K562 (cell line): ENCODE measurements around the gene CACYBP. TPM values are rescaled to one million over a fixed set of nuclear protein-coding genes. Genes with fewer than 3 reads are reported as not detected.
A peak's percentile ranks its signal among the peaks of the same experiment; 100 is the strongest.

ENCODE experiments used
- ARID4B ChIP-seq: sonication (generic); formaldehyde crosslinking; IDR thresholded peaks from 2 replicates; pipeline ENCODE4 v1.8.0; 2022; ENCODE audit warnings: mild to moderate bottlenecking, missing genetic modification reagents
- CBFA2T3 ChIP-seq: fragments of 450-650 bp; IDR thresholded peaks from 2 replicates; pipeline ENCODE4 v1.6.1; 2017
- CCAR2 ChIP-seq: fragments of 200-400 bp; formaldehyde crosslinking; IDR thresholded peaks from 2 replicates; pipeline ENCODE4 v1.6.1; 2017; ENCODE audit warnings: mild to moderate bottlenecking, low read depth, low read length
- CEBPB ChIP-seq: fragments of 450-650 bp; IDR thresholded peaks from 2 replicates; pipeline ENCODE4 v1.6.1; 2016; ENCODE audit warnings: missing genetic modification characterization, missing compliant biosample characterization
- CTBP1 ChIP-seq: fragments of 450-650 bp; IDR thresholded peaks from 2 replicates; pipeline ENCODE4 v1.6.1; 2016; ENCODE audit warnings: borderline replicate concordance
- DMBX1 ChIP-seq: fragments of 250-450 bp; sonication (Bioruptor Pico); IDR thresholded peaks from 2 replicates; pipeline ENCODE4 v1.8.0; 2022; ENCODE audit warnings: inconsistent platforms, mild to moderate bottlenecking, moderate library complexity, borderline replicate concordance
- FIP1L1 ChIP-seq: fragments of 200-400 bp; formaldehyde crosslinking; IDR thresholded peaks from 2 replicates; pipeline ENCODE4 v1.6.1; 2018; ENCODE audit warnings: mild to moderate bottlenecking, low read depth, low read length; ENCODE audit not compliant: poor library complexity, severe bottlenecking
- MYNN ChIP-seq, 2 experiments: sonication (generic); formaldehyde crosslinking in 1 of 2; IDR thresholded peaks; 2 replicates each; pipeline versions ENCODE4 v1.5.0 to v1.6.1; 2016 to 2020; ENCODE audit warnings: antibody characterized with exemption in 1 of 2, missing genetic modification reagents in 1 of 2
- POLR3A ChIP-seq: IDR thresholded peaks from 2 replicates; pipeline ENCODE4 v1.6.1; 2011; ENCODE audit warnings: borderline replicate concordance, mild to moderate bottlenecking, moderate library complexity; ENCODE audit not compliant: insufficient read length, insufficient read depth; ENCODE audit errors: extremely low read depth
- RBBP5 ChIP-seq: fragments of 200-600 bp; sonication (generic); IDR thresholded peaks from 2 replicates; pipeline ENCODE4 v1.6.1; 2012; ENCODE audit warnings: borderline replicate concordance, mild to moderate bottlenecking, low read length, control low read depth, inconsistent platforms; ENCODE audit not compliant: insufficient read depth, poor library complexity, severe bottlenecking
- RFX1 ChIP-seq: fragments of 450-650 bp; IDR thresholded peaks from 2 replicates; pipeline ENCODE4 v1.6.1; 2016; ENCODE audit warnings: mild to moderate bottlenecking, moderate library complexity
- SAFB2 ChIP-seq: fragments of 200-400 bp; formaldehyde crosslinking; IDR thresholded peaks from 2 replicates; pipeline ENCODE4 v1.6.1; 2018; ENCODE audit warnings: borderline replicate concordance, low read length, low read depth, moderate library complexity; ENCODE audit not compliant: severe bottlenecking
- TCF3 ChIP-seq: sonication (generic); formaldehyde crosslinking; IDR thresholded peaks from 2 replicates; pipeline ENCODE4 v1.4.0; 2020; ENCODE audit warnings: mild to moderate bottlenecking, missing genetic modification reagents
- THAP7 ChIP-seq: fragments of 250-450 bp; sonication (Bioruptor Pico); IDR thresholded peaks from 2 replicates; pipeline ENCODE4 v1.5.0; 2021
- ZBTB11 ChIP-seq, 3 experiments: fragments of 200-800 bp in 1 of 3; fragments of 250-450 bp in 1 of 3; fragments of 450-650 bp in 1 of 3; sonication (Bioruptor Pico) in 1 of 3; sonication (Bioruptor generic) in 1 of 3; formaldehyde crosslinking in 1 of 3; IDR thresholded peaks; 2 replicates each; pipeline versions ENCODE4 v1.6.1 to v1.8.0; 2016 to 2022; ENCODE audit warnings: mild to moderate bottlenecking in 2 of 3, missing genetic modification characterization in 2 of 3, missing compliant biosample characterization in 1 of 3, moderate library complexity in 1 of 3
- ZNF445 ChIP-seq: fragments of 250-450 bp; sonication (Bioruptor Pico); IDR thresholded peaks from 2 replicates; pipeline ENCODE4 v1.4.0; 2020; ENCODE audit warnings: low read depth, mild to moderate bottlenecking, moderate library complexity
- polyA plus RNA-seq, 8 experiments: library from polyadenylated mRNA; depleted of rRNA in 4 of 8; stranded (reverse) in 5 of 8; unstranded in 3 of 8; fragments of >200 nt; fragmentation: Nextera tagmentation in 2 of 8; fragmentation: Illumina TruSeq in 1 of 8; extraction: Ambion mirVana in 2 of 8; extraction: Trizol in 1 of 8; gene quantifications; 2 replicates each; pipeline versions ENCODE4 v1.2.1 to v1.2.3, GENCODE V29; 2011 to 2014; ENCODE audit warnings: inconsistent platforms in 1 of 8, missing spikeins in 1 of 8
- total RNA-seq, 7 experiments: library from RNA; depleted of rRNA in 6 of 7; stranded (reverse); fragments of >200 nt in 6 of 7; fragmentation: Illumina TruSeq in 2 of 7; extraction: Trizol in 2 of 7; gene quantifications; 2 replicates each; pipeline versions ENCODE4 v1.2.1 to v1.2.3, GENCODE V29; 2011 to 2021; ENCODE audit warnings: low replicate concordance in 1 of 7

The CACYBP gene
- total and polyA plus RNA-seq, 9 of the 15 experiments (the other 6 are each of a cell fraction or from before 2014, with no cell fraction given), result 147 to 1,576 (median 488) TPM

GRCh38 chr1:174964261-174964971 lies 35.3 kb upstream of the CACYBP start (continued):
- TF ChIP-seq ARID4B (CRISPR knock-in tag) (no peak), ZNF445 (CRISPR knock-in tag) (no peak), DMBX1 (no peak), TCF3 (peak; percentile 91), THAP7 (no peak), FIP1L1 (no peak), CCAR2 (no peak), SAFB2 (no peak), CEBPB (peak; percentile 97), MYNN (IDR thresholded peaks at IDR 0.05) (0 out of 2 replicates have a peak, but pooled peaks have one; percentile 67), MYNN (CRISPR knock-in tag; IDR thresholded peaks at IDR 0.05) (no peak), POLR3A (no peak), ZBTB11 (CRISPR knock-in tag; IDR thresholded peaks at IDR 0.05) (0 out of 6 replicates have a peak, but pooled peaks of 1 of the 3 experiments have one; percentile 27), RFX1 (no peak), RBBP5 (no peak), CTBP1 (peak; percentile 15; the same call in 1 of the 2 replicates), CBFA2T3 (peak; percentile 85)
